ELR (cell line): ENCODE results near the gene IGF2BP2.
"Not testable (repeated sequence)": the region's sequence is repeated elsewhere in the genome, so short reads cannot be mapped to it uniquely, and the experiment has no call there.

ENCODE experiments used
- DNase-seq: peaks from one replicate; pipeline ENCODE4 v3.0.0-alpha.2; 2015; ENCODE audit warnings: low read depth

The IGF2BP2 gene

GRCh38 chr3:185825006-185825638 is at the start of gene IGF2BP2:
Gene IGF2BP2 (minus strand): TSS chr3:185825042. CDS start chr3:185824960, 82 bp downstream.
- peak; percentile 87 for DNase-seq

- DNase-seq, result no peak
These were observed 49.3 kb upstream of the IGF2BP2 start for GRCh38 chr3:185874119-185874518.

GRCh38 chr3:185867650-185868049 is 42.8 kb upstream of the IGF2BP2 start:
- no peak for DNase-seq

GRCh38 chr3:185866995-185867394 is 42.2 kb upstream of the IGF2BP2 start:
- DNase-seq, result no peak

GRCh38 chr3:185866555-185866954 is 41.7 kb upstream of the IGF2BP2 start:
- no peak for DNase-seq

GRCh38 chr3:185865247-185865646 is 40.4 kb upstream of the IGF2BP2 start:
- no peak for DNase-seq

DNA sequence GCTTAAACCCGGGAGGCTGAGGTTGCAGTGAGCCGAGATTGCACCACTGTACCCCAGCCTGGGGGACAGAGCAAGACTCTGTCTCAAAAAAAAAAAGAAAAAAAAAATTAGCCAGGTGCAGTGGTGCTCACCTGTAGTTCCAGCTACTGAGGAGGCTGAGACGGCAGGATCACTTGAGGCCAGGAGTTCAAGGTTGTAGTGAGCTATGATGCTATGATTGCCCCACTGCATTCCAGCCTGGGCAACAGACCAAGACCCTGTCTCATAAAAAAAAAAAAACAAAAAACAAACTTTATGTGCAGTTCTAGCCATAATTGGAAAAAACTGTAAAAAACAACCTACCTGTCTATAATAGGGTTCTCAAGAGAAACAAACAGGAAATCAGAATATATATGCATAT is 39.9 kb upstream of the IGF2BP2 start:
- DNase-seq, result no peak

DNA sequence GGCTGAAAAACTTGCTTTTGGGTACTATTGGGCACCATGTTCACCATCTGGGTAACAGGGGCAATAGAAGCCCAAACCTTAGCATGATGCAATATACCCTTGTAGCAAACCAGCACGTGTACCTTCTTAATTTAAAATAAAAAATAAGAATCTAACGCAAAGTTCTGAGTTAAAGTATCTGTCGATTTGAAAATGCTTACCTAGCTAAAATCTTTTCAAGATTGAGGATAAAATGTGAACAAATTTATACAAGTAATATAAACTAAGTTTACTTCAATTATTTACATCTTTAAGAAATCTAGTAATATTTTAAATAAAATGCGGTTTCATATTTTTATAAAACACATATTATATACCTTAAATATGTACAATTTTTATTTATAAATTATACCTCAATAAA is 38.1 kb upstream of the IGF2BP2 start:
- DNase-seq, result no peak

DNA sequence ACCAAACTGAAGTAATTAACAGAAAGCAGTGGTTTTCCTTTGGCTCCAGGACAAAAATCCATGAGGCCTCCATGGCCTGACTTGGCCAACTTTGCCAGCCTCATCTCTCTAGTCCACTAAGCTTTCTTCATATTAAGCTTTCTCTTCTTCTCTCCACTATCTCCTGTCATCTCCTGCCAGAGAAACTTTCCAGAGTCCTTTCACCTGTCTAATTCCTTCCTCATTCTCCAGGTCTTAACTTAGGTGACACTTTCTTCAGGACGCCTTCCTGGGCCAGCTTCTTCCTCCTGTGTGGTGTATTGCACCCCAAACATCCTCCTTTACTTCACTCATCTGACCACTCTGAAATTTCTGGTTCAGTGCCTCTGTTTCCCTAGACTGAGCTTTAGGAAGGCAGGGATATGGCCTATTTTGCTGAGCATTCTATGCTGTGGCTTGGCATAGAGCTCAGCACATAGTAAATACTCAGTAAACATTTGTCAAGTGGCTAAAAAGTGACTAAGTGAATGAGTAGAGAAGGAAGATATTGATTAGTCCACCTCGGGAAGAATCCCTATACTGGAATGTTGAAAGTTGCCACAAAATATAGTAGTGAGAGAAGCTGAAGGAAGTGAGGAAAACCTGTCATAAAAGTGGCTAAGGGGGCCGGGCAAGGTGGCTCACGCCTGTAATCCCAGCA is 34.6 kb upstream of the IGF2BP2 start:
- DNase-seq, result no peak

DNA sequence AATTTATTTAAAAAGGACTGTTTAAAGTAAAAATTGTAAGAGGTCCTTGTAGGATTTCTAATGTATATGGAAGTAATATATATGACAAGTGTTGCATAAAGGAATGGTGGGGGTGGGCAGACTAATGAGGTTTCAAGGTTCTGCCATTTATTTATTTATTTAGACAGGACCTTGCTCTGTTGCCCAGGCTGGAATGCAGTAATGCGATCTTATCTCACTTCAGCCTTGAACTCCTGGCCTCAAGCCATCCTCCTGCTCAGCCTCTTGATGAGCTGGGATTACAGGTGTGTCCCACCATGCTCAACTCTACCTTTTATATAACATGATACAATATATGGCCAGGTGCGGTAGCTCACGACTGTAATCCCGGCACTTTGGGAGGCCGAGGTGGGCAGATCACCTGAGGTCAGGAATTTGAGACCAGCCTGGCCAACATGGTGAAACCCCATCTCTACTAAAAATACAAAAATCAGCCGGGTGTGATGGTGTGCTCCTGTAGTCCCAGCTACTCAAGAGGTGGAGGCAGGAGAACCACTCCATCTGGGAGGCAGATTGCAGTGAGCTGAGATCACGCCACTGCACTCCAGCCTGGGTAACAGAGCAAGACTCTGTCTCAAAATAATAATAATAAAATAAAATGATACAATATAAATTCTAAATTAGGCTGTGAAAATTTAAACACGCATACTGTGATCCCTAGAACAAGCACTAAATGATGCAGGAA is 33.8 kb upstream of the IGF2BP2 start:
- no peak for DNase-seq

GRCh38 chr3:185857208-185857607 is 32.4 kb upstream of the IGF2BP2 start:
- no peak for DNase-seq

DNA sequence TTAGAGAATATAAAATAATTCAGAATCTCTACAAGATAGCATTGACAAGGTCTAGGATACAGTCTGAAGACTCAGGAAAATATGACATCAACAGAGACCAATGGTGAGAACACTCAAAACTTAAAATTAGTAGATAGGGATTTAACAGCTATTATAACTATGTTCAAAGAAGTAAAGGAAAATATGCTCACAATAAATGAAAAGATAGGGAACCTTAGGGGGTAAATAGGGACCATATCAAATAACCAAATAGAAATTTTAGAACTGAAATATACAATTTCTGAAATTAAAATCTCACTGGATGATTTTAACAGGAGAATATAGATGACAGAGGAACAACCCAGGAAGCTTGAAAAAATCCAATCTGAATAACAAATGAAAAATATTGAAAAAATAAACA is 31.8 kb upstream of the IGF2BP2 start:
- DNase-seq, result no peak

DNA sequence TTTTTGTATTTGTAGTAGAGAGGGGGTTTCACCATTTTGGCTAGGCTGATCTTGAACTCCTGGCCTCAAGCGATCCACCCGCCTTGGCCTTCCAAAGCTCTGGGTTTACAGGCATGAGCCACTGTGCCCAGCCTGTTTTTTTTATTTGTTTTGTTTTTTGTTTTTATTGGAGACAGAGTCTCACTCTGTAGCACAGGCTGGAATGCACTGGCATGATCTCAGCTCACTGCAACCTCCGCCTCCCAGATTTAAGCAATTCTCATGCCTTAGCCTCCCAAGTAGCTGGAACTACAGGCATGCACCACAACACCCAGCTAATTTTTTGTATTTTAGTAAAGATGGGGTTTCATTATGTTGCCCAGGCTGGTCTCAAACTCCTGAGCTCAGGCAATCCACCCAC is 28.9 kb upstream of the IGF2BP2 start:
- DNase-seq, result not testable (repeated sequence)

GRCh38 chr3:185852635-185853034 is 27.8 kb upstream of the IGF2BP2 start:
- no peak for DNase-seq

- no peak for DNase-seq
These were observed 27.1 kb upstream of the IGF2BP2 start for GRCh38 chr3:185851959-185852358.

DNA sequence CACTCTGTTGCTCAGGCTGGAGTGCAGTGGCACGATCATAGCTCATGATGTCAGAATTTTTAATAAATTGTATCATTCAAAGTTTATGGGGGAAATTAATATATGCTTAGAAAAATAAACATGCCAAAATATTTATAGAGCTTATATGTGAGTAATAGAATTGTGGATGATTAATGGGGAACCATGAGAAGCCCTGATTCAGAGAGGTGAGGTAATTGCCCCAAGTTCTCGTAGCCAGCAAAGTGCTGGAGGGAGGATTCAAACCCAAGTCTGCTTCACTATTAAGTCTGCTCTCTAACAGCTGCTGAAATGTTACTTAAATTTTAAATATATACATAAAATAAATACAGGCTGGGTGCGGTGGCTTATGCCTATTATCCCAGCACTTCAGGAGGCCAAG is 26.2 kb upstream of the IGF2BP2 start:
- DNase-seq, result peak; percentile 71

DNA sequence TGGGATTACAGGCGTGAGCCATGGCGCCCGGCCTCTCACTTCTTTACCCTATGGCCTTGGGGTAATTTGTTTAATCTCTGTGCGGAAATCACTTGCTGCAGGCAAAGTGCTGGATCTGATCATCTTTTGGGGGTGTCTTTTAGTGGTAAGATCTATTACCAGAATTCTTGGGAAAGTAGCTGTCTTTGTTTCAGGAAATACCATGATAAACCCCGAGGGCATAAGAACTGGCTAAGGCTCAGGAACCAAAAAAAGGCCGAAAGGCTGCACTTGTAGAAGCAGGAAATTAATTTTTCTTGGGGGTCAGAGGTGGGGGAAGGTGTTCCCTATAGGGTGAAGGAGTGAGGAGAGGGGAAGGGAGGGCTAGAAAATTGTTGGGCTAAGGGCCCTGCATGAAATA is 22.7 kb upstream of the IGF2BP2 start:
- DNase-seq, result peak; percentile 75

DNA sequence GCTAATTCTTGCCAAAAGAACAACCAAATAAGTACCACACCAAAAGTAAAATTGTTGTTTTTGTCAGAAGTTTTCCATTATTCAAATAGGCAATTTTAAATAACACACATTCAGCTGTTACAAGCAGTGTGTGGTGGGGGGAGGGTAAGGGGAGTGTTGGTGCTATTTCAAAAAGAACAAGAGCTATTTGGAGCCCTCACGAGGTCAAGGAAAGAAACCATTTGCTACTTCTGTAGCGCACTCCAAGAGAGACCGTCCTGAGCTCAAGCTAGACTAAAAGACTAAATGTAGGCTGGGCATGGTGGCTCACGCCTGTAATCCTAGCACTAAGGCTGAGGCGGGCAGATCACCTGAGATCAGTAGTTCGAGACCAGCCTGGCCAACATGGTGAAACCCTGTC is 21.2 kb upstream of the IGF2BP2 start:
- no peak for DNase-seq

DNA sequence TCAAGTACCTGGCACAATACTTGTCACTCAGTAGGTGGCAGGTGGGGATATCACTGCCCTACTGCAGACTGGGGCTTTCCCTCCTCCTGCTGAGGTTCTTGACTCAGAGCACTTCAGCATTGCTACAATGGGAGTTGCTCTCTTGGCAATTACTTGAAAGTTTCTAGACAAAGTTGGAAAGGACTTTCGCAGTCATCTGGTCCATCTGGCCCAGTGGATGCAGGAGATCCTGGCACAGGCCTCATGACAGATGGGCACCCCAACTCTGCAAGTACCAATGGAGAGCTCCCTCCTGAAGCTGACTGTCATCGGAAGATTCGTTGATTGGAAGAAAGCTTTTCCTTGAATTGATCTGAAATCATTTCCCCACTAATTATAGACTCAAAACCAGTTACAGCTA is 19.2 kb upstream of the IGF2BP2 start:
- no peak for DNase-seq

DNA sequence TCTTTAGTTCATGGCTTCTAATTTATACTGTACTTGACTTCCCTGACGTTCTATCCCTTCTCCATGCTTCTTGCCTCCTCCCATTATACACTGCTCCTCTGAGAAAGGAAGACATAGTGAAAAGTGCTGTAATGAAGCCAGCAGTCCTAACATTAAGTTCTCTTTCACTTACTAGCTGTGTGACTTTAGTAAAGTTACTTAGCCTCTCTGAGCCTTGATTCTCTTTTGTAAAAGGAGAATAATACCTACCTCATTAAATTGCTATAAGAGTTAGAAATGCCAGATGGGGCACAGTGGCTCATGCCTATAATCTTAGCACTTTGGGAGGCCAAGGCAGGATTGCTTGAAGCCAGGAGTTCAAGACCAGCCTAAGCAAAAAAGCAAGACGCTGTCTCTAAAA is 18.8 kb upstream of the IGF2BP2 start:
- DNase-seq, result no peak

DNA sequence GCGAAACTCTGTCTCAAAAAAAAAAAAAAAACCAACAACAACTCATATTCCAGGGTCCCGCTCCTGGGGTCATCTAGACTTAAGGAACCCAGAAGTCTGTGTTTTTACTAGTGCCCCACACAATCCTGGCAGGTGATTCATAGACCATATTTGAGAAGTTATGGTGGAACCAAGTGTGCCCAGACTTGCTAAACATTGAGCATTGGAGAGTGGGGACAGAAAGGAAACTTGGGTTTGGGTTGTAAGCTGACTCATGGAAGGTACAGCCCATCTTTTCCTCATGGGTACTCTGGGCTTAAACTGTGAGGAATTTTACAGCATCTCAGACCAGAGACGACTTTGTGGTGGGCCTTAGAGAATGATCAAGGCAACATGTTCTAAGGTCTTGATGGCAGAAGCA is 18.3 kb upstream of the IGF2BP2 start:
- peak; percentile 10 for DNase-seq

DNA sequence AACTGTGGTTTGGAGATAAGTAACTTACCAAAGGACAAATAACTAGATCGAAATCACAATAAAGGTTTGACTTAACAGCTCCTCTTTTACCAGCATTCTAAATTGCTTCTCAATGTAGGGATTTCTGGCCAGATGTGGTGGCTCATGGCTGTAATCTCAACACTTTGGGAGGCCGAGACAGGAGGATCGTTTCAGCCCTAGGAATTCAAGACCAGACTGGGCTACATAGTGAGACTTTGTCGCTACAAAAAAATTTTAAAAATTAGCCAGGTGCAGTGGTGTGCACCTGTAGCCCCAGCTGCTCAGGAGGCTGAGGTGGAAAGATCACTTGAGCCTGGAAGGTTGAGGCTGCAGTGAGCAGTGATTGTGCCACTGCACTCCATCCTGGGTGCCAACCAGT is 17.4 kb upstream of the IGF2BP2 start:
- no peak for DNase-seq

DNA sequence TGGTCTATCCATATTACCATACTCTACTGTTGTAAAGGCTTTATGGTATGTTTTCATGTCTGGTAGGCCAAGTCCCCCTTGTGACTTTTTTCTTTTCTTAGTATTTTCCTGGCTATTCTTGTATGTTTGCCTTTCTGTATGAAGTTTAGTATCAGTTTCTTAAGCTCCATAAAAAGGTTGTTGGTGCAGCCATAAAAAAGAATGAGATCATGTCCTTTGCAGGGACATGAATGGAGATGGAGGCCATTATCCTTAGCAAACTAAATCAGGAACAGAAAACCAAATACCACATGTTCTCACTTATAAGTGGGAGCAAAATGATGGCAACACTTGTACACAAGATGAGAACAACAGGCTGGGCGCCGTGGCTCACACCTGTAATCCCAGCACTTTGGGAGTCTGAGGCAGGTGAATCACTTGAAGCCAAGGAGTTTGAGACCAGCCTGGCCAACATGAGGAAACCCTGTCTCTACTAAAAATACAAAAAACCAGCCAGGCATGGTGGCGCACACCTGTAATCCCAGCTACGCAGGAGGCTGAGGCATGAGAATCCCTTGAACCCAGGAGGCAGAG is 13.7 kb upstream of the IGF2BP2 start:
- DNase-seq, result not testable (repeated sequence)
